Testis (tissue), 3 donors: ENCODE measurements around the gene RIN2. TPM values are rescaled to one million over a fixed set of nuclear protein-coding genes. Genes with fewer than 3 reads are reported as not detected.

Experiments
- DNase-seq: peaks from one replicate; pipeline ENCODE4 v3.0.0-alpha.2; 2019
- H3K27ac ChIP-seq, 2 donors: fragments of 200-600 bp; sonication (generic); one replicate each; pipeline ENCODE4 v1.5.1; 2019
- H3K27me3 ChIP-seq: fragments of 200-600 bp; sonication (generic); one replicate; pipeline ENCODE4 v1.5.1; 2019
- H3K36me3 ChIP-seq: fragments of 200-600 bp; sonication (generic); one replicate; pipeline ENCODE4 v1.5.1; 2017; ENCODE audit warnings: low read depth; ENCODE audit errors: missing control alignments
- H3K4me1 ChIP-seq: fragments of 200-600 bp; sonication (generic); one replicate; pipeline ENCODE4 v1.5.1; 2019
- H3K4me3 ChIP-seq, 2 donors: fragments of 200-600 bp; sonication (generic); one replicate each; pipeline ENCODE4 v1.5.1; 2017 to 2019
- H3K9me3 ChIP-seq: fragments of 200-600 bp; sonication (generic); one replicate; pipeline ENCODE4 v1.5.1; 2017
- POLR2A ChIP-seq: fragments of 450-650 bp; IDR thresholded peaks from one replicate; pipeline ENCODE4 v1.6.1; 2017; ENCODE audit warnings: antibody characterized with exemption, mild to moderate bottlenecking, moderate library complexity
- WGBS, 2 donors: methylation state at CpG; one replicate each; pipeline ENCODE4 v1.1.5; 2018; 5-methylcytosine and 5-hydroxymethylcytosine counted together
- intact Hi-C: fragments of 100-400 bp; cut with DNase I; formaldehyde crosslinking; loops from one replicate; pipeline ENCODE4 v1.15.1; 2023; ENCODE audit warnings: low total_unique reads
- polyA plus RNA-seq: library from polyadenylated mRNA; stranded (reverse); fragments of 350-450 nt; fragmentation: Illumina TruSeq; extraction: RNeasy Lipid Tissue Mini Kit (QIAGEN cat#74804); gene quantifications from one replicate; pipeline ENCODE4 v1.2.3, GENCODE V29; 2014; ENCODE audit warnings: low read depth, low replicate concordance; ENCODE audit not compliant: insufficient read depth
- total RNA-seq, 2 donors: library from RNA; depleted of rRNA; stranded (reverse); fragments of >200 nt; gene quantifications; one replicate each; pipeline ENCODE4 v1.2.3, GENCODE V29; 2016
- TF ChIP-seq, protein P1 (sequence below), 3 experiments: fragments of 450-650 bp in 2 of 3; fragments of 200-600 bp in 1 of 3; sonication (generic) in 1 of 3; IDR thresholded peaks; one replicate each; pipeline ENCODE4 v1.5.1; 2016 to 2019; ENCODE audit warnings: antibody characterized with exemption in 3 of 3, mild to moderate bottlenecking in 2 of 3, moderate library complexity in 1 of 3

RIN2 gene
- total and polyA plus RNA-seq, 3 donors from 2014 or later, result 9.1 to 29.2 (median 16.0) TPM

- no peak overlapping the region for H3K27ac ChIP-seq
- intact Hi-C loops, result loop anchor here (10.0 kb wide), 1 partner anchor 212 kb away; no protein-coding TSS in a partner anchor
- WGBS, 2 donors, result 99 to 100% methylated on average over 3 of the region's 3 CpGs
- H3K27me3 ChIP-seq, result no peaks in the 10 kb centered on the region
- no peaks in the 10 kb centered on the region for H3K36me3 ChIP-seq
- TF ChIP-seq POLR2A, result no peak
- TF ChIP-seq, protein P1, sequence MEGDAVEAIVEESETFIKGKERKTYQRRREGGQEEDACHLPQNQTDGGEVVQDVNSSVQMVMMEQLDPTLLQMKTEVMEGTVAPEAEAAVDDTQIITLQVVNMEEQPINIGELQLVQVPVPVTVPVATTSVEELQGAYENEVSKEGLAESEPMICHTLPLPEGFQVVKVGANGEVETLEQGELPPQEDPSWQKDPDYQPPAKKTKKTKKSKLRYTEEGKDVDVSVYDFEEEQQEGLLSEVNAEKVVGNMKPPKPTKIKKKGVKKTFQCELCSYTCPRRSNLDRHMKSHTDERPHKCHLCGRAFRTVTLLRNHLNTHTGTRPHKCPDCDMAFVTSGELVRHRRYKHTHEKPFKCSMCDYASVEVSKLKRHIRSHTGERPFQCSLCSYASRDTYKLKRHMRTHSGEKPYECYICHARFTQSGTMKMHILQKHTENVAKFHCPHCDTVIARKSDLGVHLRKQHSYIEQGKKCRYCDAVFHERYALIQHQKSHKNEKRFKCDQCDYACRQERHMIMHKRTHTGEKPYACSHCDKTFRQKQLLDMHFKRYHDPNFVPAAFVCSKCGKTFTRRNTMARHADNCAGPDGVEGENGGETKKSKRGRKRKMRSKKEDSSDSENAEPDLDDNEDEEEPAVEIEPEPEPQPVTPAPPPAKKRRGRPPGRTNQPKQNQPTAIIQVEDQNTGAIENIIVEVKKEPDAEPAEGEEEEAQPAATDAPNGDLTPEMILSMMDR (IDR thresholded peaks at IDR 0.05), result no peak
- no peak overlapping the region for H3K4me3 ChIP-seq
- H3K9me3 ChIP-seq, result no peaks in the 10 kb centered on the region
- H3K4me1 ChIP-seq, result peaks cover 10% of the 10 kb centered on the region
- no peak for DNase-seq
These were observed 24.6 kb downstream of the RIN2 start for GRCh38 chr20:19782669-19783068.

DNA sequence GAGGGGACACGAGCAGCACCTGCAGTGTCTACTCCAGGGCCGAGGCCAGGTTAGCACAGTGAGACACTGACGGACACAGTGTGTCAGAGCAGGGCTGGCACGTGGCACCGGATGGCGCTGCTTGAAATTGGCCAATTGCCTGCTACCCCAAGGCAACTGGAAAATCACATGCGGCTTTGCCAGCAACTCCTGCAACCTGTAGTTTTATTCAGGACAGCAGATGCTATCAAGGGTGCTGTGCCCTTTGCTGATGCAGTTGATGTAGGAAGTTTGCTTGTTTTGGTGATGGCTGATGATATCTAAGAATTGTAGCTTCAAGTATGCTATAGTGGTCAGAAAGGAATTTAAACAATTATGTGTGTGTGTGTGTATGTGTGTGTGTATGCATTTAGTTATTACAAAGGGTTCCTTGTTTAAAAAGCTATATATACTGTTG lies 25.9 kb downstream of the RIN2 start:
- WGBS, 2 donors, result 53 to 60% methylated on average over 6 to 7 of the region's 7 CpGs
- no peaks in the 10 kb centered on the region for H3K27me3 ChIP-seq
- no peaks in the 10 kb centered on the region for H3K9me3 ChIP-seq
- peaks cover 10% of the 10 kb centered on the region for H3K4me1 ChIP-seq
- TF ChIP-seq, protein P1 (IDR thresholded peaks at IDR 0.05), result no peak
- TF ChIP-seq POLR2A, result no peak
- H3K4me3 ChIP-seq, result no peak overlapping the region
- intact Hi-C loops, result loop anchor here (10.0 kb wide), 1 partner anchor 211 kb away; no protein-coding TSS in a partner anchor
- no peak overlapping the region for H3K27ac ChIP-seq
- peak; percentile 28 for DNase-seq
- H3K36me3 ChIP-seq, result no peaks in the 10 kb centered on the region

DNA sequence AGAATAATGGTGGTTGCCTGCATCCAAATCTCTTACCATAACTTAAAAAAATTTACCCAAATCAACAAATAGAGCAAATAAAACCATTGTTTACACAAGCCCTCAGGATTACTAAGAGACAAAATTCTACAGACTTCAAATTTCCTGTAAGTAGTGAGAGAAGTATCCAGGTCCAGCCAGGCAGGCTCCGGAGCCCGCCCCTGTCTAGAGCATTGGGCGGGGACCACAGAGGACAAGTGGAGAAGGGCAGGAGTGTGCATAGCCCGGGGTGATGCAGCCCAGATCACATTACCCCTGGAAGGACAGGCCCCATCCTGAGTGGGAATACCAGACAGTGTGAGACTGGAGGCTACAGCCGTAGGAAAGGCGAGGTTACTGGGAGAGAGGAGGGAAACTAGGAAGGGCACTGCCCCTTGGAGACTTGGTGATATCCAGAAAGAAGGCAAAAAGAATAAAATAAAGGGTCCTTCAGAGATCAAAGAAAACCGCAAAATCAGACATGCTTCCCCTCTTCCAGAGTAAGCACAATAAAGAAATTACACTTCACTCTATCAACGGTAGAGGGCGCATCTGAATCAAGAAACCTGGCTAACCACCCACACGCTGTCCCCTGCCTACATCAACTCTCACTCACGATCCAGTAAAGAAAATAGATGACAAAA lies 26.6 kb downstream of the RIN2 start:
- TF ChIP-seq, protein P1 (IDR thresholded peaks at IDR 0.05), result peak; percentile 72 to 83 (median 79)
- TF ChIP-seq POLR2A, result no peak
- DNase-seq, result peak; percentile 72
- intact Hi-C loops, result loop anchor here (10.0 kb wide), 1 partner anchor 210 kb away; no protein-coding TSS in a partner anchor
- Histone ChIP-seq H3K4me3 (no peak overlapping the region), H3K36me3 (no peaks in the 10 kb centered on the region), H3K27me3 (no peaks in the 10 kb centered on the region), H3K4me1 (peaks cover 10% of the 10 kb centered on the region), H3K27ac (peak overlapping the region in 1 of 2 donors; percentile 19), H3K9me3 (no peaks in the 10 kb centered on the region)
- 14 to 19% methylated on average over 11 of the region's 11 CpGs for WGBS, 2 donors

- peaks cover 10% of the 10 kb centered on the region for H3K4me1 ChIP-seq
- H3K9me3 ChIP-seq, result no peaks in the 10 kb centered on the region
- TF ChIP-seq POLR2A, result no peak
- TF ChIP-seq, protein P1 (IDR thresholded peaks at IDR 0.05), result no peak
- DNase-seq, result no peak
- H3K36me3 ChIP-seq, result no peaks in the 10 kb centered on the region
- no peaks in the 10 kb centered on the region for H3K27me3 ChIP-seq
- peak overlapping the region in 1 of 2 donors; percentile 19 for H3K27ac ChIP-seq
- 36 to 44% methylated on average over 5 of the region's 5 CpGs for WGBS, 2 donors
- no peak overlapping the region for H3K4me3 ChIP-seq
- intact Hi-C loops, result loop anchor here (10.0 kb wide), 1 partner anchor 209 kb away; no protein-coding TSS in a partner anchor
These were observed 27.3 kb downstream of the RIN2 start for GRCh38 chr20:19785173-19785982.
